NB4 (cell line): ENCODE measurements around the gene AOPEP.

Experiments
- DNase-seq: peaks from one replicate; pipeline ENCODE4 v3.0.0; 2010; ENCODE audit warnings: low read depth
- H3K4me3 ChIP-seq: one replicate; pipeline ENCODE4 v1.5.1; 2011; ENCODE audit warnings: mild to moderate bottlenecking, low read depth, low read length, moderate library complexity
- MYC ChIP-seq: IDR thresholded peaks from 2 replicates; pipeline ENCODE4 v1.6.1; 2011; ENCODE audit warnings: low read depth, low read length
- POLR2A ChIP-seq: IDR thresholded peaks from 2 replicates; pipeline ENCODE4 v1.6.1; 2011; ENCODE audit warnings: mild to moderate bottlenecking; ENCODE audit not compliant: insufficient read length; ENCODE audit errors: extremely low read depth
- TF ChIP-seq, protein P1 (sequence below): IDR thresholded peaks from one replicate; pipeline ENCODE4 v1.5.1; 2012; ENCODE audit warnings: low read depth, low read length
- TF ChIP-seq, protein P2 (sequence below): IDR thresholded peaks from 2 replicates; pipeline ENCODE4 v1.6.1; 2011; ENCODE audit warnings: low read depth, low read length

The AOPEP gene

DNA sequence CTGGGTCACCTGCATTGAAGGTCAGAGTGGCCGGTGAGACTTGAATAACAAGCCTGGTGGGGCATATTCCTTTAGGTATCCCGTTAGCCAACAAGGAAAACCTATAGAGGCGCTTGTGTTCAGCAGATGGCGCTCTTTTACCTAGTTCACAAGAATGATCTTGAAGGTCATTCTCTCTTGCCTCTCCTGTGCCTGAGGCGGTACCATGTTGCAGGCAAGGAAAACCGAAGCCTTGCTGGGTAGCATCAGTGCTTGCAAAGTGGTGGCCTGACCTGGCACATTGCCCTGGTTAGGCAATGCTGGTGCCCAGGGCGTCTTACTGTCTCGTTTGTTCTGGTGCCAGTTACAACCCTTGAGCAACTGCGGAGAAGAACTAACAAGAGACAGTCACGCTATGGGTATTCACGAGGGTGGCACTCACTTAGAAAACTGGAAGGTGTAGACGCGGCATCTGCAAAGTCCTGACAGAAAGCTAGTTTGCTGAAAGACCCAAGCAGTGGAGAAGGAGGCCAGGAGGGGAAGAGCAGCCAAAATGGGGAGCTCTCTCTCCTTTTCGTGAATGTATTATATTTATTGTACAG lies 56.7 kb downstream of the AOPEP start:
- H3K4me3 ChIP-seq, result no peak overlapping the region
- peak; percentile 72 for DNase-seq
- TF ChIP-seq, protein P1, sequence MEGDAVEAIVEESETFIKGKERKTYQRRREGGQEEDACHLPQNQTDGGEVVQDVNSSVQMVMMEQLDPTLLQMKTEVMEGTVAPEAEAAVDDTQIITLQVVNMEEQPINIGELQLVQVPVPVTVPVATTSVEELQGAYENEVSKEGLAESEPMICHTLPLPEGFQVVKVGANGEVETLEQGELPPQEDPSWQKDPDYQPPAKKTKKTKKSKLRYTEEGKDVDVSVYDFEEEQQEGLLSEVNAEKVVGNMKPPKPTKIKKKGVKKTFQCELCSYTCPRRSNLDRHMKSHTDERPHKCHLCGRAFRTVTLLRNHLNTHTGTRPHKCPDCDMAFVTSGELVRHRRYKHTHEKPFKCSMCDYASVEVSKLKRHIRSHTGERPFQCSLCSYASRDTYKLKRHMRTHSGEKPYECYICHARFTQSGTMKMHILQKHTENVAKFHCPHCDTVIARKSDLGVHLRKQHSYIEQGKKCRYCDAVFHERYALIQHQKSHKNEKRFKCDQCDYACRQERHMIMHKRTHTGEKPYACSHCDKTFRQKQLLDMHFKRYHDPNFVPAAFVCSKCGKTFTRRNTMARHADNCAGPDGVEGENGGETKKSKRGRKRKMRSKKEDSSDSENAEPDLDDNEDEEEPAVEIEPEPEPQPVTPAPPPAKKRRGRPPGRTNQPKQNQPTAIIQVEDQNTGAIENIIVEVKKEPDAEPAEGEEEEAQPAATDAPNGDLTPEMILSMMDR, result peak; percentile 65
- TF ChIP-seq, protein P2, sequence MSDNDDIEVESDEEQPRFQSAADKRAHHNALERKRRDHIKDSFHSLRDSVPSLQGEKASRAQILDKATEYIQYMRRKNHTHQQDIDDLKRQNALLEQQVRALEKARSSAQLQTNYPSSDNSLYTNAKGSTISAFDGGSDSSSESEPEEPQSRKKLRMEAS, result no peak
- TF ChIP-seq POLR2A (no peak), MYC (no peak)

DNA sequence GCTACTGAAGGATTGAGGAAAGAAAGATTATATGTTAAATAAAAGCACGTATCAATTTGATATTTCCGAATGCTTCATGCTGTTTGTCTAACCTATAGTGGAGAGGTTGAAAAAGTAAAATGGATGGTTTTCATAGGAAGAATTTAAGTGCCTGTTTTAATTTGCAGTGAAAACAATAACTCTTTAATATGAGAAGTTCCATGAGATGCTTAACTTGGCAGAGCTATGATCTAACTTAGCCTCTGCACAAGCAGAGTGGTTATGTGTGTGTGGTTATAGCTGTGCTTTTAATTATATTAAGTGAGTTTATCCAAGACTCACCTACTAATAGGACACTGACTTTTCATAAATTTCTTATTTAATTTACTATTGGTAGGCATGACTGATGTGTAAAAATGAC lies 57.4 kb downstream of the AOPEP start:
- H3K4me3 ChIP-seq, result no peak overlapping the region
- no peak for DNase-seq
- no peak for TF ChIP-seq POLR2A
- TF ChIP-seq, protein P1, result no peak
- TF ChIP-seq, protein P2, result no peak
- no peak for TF ChIP-seq MYC

DNA sequence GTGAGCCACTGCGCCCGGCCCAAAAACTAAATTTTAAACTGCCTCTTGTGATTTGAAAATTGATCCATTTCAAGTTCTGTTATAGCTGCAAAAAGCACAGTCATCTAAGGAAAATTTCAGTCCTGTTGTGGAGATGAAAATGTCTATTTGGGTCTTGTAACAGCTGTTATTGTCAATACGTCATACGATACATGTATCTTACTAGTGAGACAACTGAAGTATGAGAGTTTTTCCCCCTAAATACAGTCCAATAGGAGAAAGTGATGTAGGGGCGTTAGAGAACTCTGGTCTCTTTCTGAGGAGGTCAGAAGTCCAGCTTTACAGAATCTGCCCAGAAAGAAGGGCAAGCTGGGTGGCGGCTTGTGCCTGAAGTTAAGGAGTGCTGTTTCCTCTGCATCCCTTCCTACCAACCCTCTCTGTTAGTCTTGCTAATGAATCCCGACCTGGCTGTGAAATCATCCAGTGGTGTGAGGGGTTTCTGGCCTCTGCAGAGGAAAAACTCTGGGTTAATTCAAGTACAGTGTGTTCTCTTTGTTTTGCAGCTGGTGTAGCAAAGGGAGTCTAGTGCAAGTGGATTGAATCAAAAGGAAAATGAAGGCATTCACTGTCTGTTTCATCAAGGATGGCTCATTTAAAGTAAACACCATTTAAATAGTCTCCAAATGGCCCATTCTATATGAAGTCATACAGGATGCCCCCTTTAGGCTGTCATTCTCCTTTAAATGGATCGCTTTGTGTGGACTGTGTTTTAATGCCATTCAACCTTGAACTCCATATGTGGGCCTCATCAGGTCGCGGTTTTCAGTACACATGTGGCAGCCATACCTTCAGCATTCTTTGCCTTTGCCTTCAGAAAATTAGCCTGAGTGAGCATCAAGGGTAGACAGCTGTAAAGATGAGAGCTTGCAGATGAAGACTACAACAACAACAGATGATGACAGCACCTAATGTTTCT lies 59.0 kb downstream of the AOPEP start:
- H3K4me3 ChIP-seq, result no peak overlapping the region
- TF ChIP-seq POLR2A (no peak), MYC (no peak)
- TF ChIP-seq, protein P2, result no peak
- TF ChIP-seq, protein P1, result no peak
- no peak for DNase-seq

DNA sequence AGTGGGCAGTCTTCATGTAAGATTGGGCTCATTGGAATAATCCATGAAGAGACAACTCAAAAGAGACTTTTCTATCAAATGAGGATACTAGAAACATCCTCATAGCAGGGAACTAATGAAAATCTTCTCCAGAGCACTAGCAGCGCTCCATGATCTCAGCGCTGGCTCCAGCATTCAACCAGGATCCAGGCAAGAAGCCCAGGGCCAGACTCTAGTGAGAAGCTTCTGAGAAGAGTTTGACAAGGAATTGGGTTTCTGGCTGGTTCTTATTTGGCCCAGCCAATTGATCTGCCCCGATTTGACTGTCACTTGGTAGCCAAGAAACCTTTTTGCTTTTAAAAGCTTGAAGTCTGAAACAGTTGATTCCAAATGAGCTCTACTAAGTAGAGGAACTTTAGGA lies 60.1 kb downstream of the AOPEP start:
- TF ChIP-seq POLR2A (no peak), MYC (no peak)
- TF ChIP-seq, protein P1, result no peak
- TF ChIP-seq, protein P2, result no peak
- no peak overlapping the region for H3K4me3 ChIP-seq
- no peak for DNase-seq

DNA sequence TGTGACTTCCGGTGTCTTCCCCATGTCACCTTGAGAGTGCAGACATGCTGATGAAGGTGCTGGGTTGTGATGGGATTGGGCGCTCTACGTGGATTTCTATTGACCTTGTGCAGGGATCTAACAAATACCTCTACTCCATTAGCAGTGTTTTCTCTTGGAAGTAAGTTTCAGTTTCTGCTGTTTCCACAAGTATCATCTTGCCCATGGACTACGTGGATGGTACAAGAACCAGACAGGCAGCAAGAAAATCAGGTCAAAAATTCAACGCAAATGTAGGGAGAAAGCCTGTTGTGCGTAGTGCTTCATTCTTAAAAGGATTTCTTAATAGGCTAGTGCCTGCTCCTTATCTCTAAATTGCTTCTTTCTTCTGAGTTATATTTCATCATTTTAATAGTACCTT lies 60.8 kb downstream of the AOPEP start:
- no peak for DNase-seq
- H3K4me3 ChIP-seq, result no peak overlapping the region
- TF ChIP-seq POLR2A, result no peak
- TF ChIP-seq, protein P1, result no peak
- TF ChIP-seq, protein P2, result no peak
